NCI-H146 treated with DMSO at 0.1 percent for 48 hours (cell line): ENCODE data around the gene CHST11.

Source experiments
- DNase-seq: peaks from one replicate; lab custom pipeline; 2025; ENCODE audit not compliant: unreplicated experiment; lab: John Stamatoyannopoulos, UW

Gene CHST11

GRCh38 chr12:104648756-104649155 lies 192.0 kb downstream of the CHST11 start:
- no peak for DNase-seq

- no peak for DNase-seq
Measured at GRCh38 chr12:104649217-104649824, 192.6 kb downstream of the CHST11 start.

GRCh38 chr12:104649921-104650320 lies 193.2 kb downstream of the CHST11 start:
- DNase-seq: no peak

DNA sequence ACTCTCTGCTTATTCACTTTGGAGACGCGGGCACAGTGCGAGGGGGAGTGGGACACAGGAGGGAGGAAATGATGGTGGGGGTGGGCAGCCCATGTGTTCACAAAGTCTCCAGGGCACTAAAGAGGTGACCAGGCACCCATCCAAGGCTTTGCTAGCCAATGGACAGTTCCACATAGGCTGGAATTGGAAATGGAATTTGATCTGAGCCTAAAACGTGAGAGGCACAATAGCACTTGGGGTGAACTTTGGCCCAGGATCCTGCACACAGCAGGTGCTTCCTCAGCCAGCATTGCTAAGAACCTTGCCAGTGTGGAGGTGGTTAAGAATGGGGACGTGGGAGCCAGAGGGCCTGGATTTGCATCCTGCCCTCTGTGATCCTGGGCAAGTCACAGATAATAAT lies 193.8 kb downstream of the CHST11 start:
- DNase-seq: no peak

- DNase-seq: no peak
Measured at GRCh38 chr12:104651811-104652210, 195.1 kb downstream of the CHST11 start.

- no peak for DNase-seq
Measured at GRCh38 chr12:104652358-104652757, 195.6 kb downstream of the CHST11 start.

DNA sequence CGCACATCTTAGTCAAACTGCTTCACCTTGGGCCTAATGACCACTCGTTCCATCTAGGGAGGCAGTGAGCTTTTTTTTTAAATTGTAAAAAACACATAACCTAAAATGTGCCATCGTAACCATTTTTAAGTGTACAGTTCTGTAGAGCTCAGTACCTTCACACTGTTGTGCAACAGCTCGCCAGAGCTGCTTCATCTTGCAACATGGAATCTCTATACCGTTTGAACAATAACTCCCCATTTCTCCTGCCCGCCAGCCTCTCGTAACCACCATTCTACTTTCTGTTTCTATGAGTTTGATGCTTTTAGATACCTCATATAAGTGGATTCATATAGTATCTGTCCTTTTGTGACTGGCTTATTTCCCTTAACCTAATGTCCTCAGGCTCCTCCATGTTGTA lies 196.2 kb downstream of the CHST11 start:
- DNase-seq: no peak

- no peak for DNase-seq
Measured at GRCh38 chr12:104653730-104654664, 197.2 kb downstream of the CHST11 start.

- no peak for DNase-seq
Measured at GRCh38 chr12:104654665-104655609, 198.2 kb downstream of the CHST11 start.

GRCh38 chr12:104656383-104656782 lies 199.6 kb downstream of the CHST11 start:
- no peak for DNase-seq

DNA sequence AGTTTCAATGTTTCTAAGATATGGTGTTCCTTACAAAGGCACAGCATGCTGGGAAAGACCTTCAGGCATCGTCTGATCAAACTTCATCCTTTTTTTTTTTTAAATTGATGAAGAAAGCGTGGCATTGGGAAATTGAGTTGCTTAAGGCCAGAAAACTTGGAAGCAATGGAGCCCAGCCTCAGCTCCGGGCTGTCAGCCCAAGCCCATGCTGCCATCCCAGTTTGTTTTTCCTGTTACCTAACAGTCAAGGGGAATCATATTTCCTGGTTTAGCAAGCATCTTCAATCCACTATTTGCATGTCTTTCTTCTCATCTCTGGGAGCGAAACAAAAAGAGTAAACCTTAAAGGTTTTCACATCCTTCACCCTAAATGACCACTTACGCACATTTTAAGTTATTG lies 200.2 kb downstream of the CHST11 start:
- no peak for DNase-seq

DNA sequence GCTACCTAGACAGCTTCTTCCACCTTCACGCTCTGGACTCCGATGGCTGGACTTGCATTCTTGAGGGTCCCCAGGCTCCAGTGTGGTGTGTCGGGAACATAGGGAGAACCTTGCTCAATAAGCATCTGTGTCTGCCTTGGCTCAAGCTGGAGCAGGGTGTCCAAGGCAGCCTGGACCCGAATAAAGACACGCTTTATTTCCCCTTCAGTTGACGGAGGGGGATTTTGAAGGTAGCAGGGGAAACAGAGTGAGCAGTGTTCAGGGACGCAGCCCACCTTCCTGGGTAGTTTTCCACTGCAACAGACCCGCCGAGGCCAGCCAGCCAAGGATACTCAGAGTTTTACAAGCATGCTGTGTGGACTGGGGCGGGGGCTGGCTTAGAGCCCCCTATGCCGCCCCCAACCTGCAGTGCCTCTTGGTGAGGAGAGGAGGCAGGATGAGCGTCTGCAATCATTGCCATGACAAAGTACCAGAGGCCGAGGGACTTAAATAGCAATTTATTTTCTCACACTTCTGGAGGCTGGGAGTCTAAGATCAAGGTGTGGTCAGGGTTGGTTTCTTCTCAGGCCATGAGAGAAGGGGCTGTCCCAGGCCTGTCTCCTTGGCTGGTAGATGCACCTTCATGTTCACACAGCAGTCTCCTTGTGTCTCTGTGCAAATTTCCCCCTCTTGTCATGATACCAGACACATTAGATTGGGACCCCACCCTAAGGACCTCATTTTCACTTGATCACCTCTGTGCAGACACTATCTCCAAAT lies 201.2 kb downstream of the CHST11 start:
- DNase-seq: no peak

DNA sequence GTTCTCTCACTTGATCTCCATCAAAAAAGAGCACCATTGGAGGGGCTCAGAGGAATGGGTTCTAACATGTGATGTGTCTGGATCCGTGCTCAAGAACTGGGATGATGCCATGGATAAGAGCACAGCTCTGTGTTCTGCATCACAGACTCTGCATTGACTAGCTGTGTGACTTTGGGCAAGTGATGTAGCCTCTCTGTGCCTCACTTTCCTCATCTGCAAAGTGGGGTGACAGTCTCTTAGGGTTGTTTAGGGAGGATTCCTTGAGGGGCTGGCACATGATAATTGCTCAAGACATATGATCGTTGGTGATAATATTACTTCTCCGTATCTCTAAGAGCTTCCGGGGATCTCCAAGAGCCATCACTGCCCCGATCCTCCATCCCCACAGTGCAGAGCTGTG lies 202.3 kb downstream of the CHST11 start:
- DNase-seq: no peak

DNA sequence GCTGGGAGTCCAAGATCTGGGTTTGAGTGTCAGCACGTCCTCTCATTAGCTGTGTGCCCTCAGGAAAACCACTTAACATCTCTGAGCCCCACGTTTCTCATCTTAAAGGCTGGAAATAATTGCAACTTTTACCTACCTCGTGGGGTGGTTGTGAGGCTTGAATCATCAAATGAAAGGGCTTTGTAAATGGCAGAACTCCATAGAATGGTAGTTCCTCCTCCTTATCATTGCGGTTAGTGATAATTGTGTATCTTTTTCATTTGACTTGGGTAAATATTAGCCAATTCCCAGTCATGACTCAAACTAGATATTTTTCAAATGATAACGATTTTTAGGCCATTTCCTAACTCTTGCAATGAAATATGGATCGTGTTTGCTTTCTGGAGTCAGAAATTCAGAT lies 205.5 kb downstream of the CHST11 start:
- no peak for DNase-seq

- DNase-seq: no peak
Measured at GRCh38 chr12:104662908-104663307, 206.2 kb downstream of the CHST11 start.

- no peak for DNase-seq
Measured at GRCh38 chr12:104664351-104664750, 207.6 kb downstream of the CHST11 start.

GRCh38 chr12:104665296-104665695 lies 208.5 kb downstream of the CHST11 start:
- no peak for DNase-seq

DNA sequence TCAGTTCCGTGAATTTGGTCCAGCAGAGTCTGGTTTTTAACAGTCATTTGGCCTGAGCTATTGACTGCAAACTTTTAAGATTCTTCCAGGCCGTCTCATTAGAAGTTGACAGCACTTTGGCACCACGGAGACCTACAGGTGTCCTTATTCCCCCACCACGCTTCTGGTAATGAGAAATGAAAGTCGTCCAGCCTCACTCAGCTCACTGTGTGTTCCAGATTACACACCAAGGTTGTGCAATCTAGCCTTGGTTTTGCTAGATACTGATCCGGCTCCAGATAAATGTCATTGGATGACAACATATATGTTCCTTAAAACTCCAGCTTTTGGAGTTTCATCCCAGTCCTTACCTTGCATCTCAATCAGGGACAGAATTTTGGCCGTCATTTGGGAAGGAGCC lies 210.4 kb downstream of the CHST11 start:
- no peak for DNase-seq

DNA sequence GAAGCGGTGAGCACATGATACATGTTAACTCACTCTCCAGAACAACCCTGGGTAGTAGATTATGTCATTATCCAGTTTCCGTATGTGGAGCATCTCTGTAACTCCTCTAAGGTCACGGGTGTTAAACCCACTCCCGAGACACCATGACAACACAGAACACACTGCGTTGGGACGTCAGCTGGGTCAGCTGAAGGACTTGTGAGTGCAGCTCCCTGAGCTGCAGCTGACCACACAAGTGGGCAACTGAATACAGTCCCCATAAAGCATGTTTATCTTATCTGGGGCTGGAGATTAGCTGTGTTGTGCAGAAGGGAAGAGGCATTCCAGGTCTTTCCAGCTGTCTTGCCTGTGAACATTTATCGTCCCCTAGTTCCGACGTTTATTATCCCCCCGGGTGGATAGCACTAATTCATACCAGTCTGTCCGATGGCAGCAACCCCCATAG lies 211.5 kb downstream of the CHST11 start:
- DNase-seq: no peak

GRCh38 chr12:104669089-104669721 lies 212.5 kb downstream of the CHST11 start:
- no peak for DNase-seq
